Measurements from ENCODE around the gene CIB4. TPM values are rescaled to one million over a fixed set of nuclear protein-coding genes. Genes with fewer than 3 reads are reported as not detected.

CIB4 gene
- total RNA-seq, 1 donor from 2014 or later: not detected

GRCh38 chr2:26537826-26538475, 103.2 kb downstream of the CIB4 start:
- no peak overlapping the region for H3K27ac ChIP-seq
- peaks cover 4% of the 10 kb centered on the region for H3K27me3 ChIP-seq
- intact Hi-C loops (cut with DNase I): no loop called here
- no peaks in the 10 kb centered on the region for H3K9me3 ChIP-seq
- no peaks in the 10 kb centered on the region for H3K4me1 ChIP-seq
- ATAC-seq: no peak
- no peak overlapping the region for H3K4me3 ChIP-seq
- DNase-seq: peak; percentile 44
- H3K36me3 ChIP-seq: no peaks in the 10 kb centered on the region
- no peak for TF ChIP-seq CTCF (IDR thresholded peaks at IDR 0.05)

- no peaks in the 10 kb centered on the region for H3K4me1 ChIP-seq
- no peak for TF ChIP-seq CTCF (IDR thresholded peaks at IDR 0.05)
- intact Hi-C loops (cut with DNase I): no loop called here
- no peak overlapping the region for H3K27ac ChIP-seq
- H3K27me3 ChIP-seq: peaks cover 4% of the 10 kb centered on the region
- DNase-seq (peak; percentile 48), ATAC-seq (no peak)
- no peaks in the 10 kb centered on the region for H3K36me3 ChIP-seq
- H3K4me3 ChIP-seq: no peak overlapping the region
- no peaks in the 10 kb centered on the region for H3K9me3 ChIP-seq
Measured at GRCh38 chr2:26537069-26537825, 103.9 kb downstream of the CIB4 start.

- no peak for TF ChIP-seq CTCF (IDR thresholded peaks at IDR 0.05)
- Histone ChIP-seq H3K4me1 (no peaks in the 10 kb centered on the region), H3K9me3 (no peaks in the 10 kb centered on the region), H3K27ac (no peak overlapping the region), H3K4me3 (no peak overlapping the region), H3K27me3 (peaks cover 4% of the 10 kb centered on the region), H3K36me3 (no peaks in the 10 kb centered on the region)
- intact Hi-C loops (cut with DNase I): no loop called here
- ATAC-seq (no peak), DNase-seq (peak; percentile 45)
Measured at GRCh38 chr2:26536371-26537068, 104.6 kb downstream of the CIB4 start.

- peaks cover 4% of the 10 kb centered on the region for H3K27me3 ChIP-seq
- H3K36me3 ChIP-seq: no peaks in the 10 kb centered on the region
- DNase-seq: peak; percentile 48
- H3K4me1 ChIP-seq: no peaks in the 10 kb centered on the region
- TF ChIP-seq CTCF (IDR thresholded peaks at IDR 0.05): no peak
- intact Hi-C loops (cut with DNase I): no loop called here
- no peak for ATAC-seq
- no peak overlapping the region for H3K4me3 ChIP-seq
- no peak overlapping the region for H3K27ac ChIP-seq
- H3K9me3 ChIP-seq: no peaks in the 10 kb centered on the region
Measured at GRCh38 chr2:26535663-26536275, 105.4 kb downstream of the CIB4 start.

GRCh38 chr2:26534865-26535662, 106.1 kb downstream of the CIB4 start:
- Histone ChIP-seq H3K4me3 (no peak overlapping the region), H3K27me3 (peaks cover under 1% of the 10 kb centered on the region), H3K9me3 (no peaks in the 10 kb centered on the region), H3K36me3 (no peaks in the 10 kb centered on the region), H3K27ac (no peak overlapping the region), H3K4me1 (no peaks in the 10 kb centered on the region)
- no peak for TF ChIP-seq CTCF (IDR thresholded peaks at IDR 0.05)
- intact Hi-C loops (cut with DNase I): no loop called here
- no peak for ATAC-seq
- peak; percentile 48 for DNase-seq

Data from upper lobe of right lung (tissue), 1 donor.